ENCODE measurements around the gene CABP1. TPM values are rescaled to one million over a fixed set of nuclear protein-coding genes. Genes with fewer than 3 reads are reported as not detected.
A peak's percentile ranks its signal among the peaks of the same experiment; 100 is the strongest.

The CABP1 gene
- total and polyA plus RNA-seq, 12 donors = 1.3 to 12.0 (median 3.4) TPM

GRCh38 chr12:120705618-120706017, 65.2 kb downstream of the CABP1 start:
- H3K27ac ChIP-seq = peak overlapping the region in 3 of 10 donors; percentile 4 to 27 (median 20)
- WGBS, 2 donors = 86 to 95% methylated on average over 1 of the region's 1 CpG
- no peak for TF ChIP-seq CTCF (IDR thresholded peaks at IDR 0.05)
- no peak for DNase-seq
- peaks cover 6 to 49% (median 42%) of the 10 kb centered on the region in 9 donors for H3K4me1 ChIP-seq
- intact Hi-C loops (cut with DNase I) = no loop called here
- H3K9me3 ChIP-seq = no peaks in the 10 kb centered on the region
- H3K4me3 ChIP-seq = no peak overlapping the region
- ATAC-seq = no peak
- H3K36me3 ChIP-seq = peaks cover 0 to 40% (median 4%) of the 10 kb centered on the region in 9 donors
- no peaks in the 10 kb centered on the region for H3K27me3 ChIP-seq

GRCh38 chr12:120706029-120706428, 65.6 kb downstream of the CABP1 start:
- DNase-seq (no peak), ATAC-seq (no peak)
- Histone ChIP-seq H3K9me3 (no peaks in the 10 kb centered on the region), H3K27me3 (no peaks in the 10 kb centered on the region), H3K36me3 (peaks cover 0 to 36% (median 4%) of the 10 kb centered on the region in 9 donors), H3K4me1 (peaks cover 6 to 49% (median 40%) of the 10 kb centered on the region in 9 donors), H3K4me3 (no peak overlapping the region), H3K27ac (peak overlapping the region in 3 of 10 donors; percentile 4 to 27 (median 20))
- WGBS, 2 donors = 80 to 94% methylated on average over 5 of the region's 5 CpGs
- intact Hi-C loops (cut with DNase I) = no loop called here
- TF ChIP-seq CTCF (IDR thresholded peaks at IDR 0.05) = no peak

- Histone ChIP-seq H3K4me1 (peaks cover 5 to 46% (median 34%) of the 10 kb centered on the region in 9 donors), H3K27ac (no peak overlapping the region), H3K36me3 (peaks cover 0 to 17% (median 0%) of the 10 kb centered on the region in 9 donors), H3K9me3 (no peaks in the 10 kb centered on the region), H3K27me3 (no peaks in the 10 kb centered on the region), H3K4me3 (no peak overlapping the region)
- no peak for TF ChIP-seq CTCF (IDR thresholded peaks at IDR 0.05)
- 76 to 85% methylated on average over 4 of the region's 4 CpGs for WGBS, 2 donors
- ATAC-seq (no peak), DNase-seq (no peak)
- intact Hi-C loops (cut with DNase I) = no loop called here
These were observed 68.2 kb downstream of the CABP1 start for GRCh38 chr12:120708651-120709050.

GRCh38 chr12:120710031-120710804, 69.8 kb downstream of the CABP1 start, which contains the start of gene UNC119B:
UNC119B (plus strand) TSS chr12:120710458; CDS start chr12:120710475, 17 bp downstream.
- DNase-seq = peak; percentile 72 to 79
- WGBS, 2 donors = 0 to 1% methylated on average over 58 to 75 of the region's 76 CpGs
- peak; percentile 85 to 95 (median 92) for ATAC-seq
- no peaks in the 10 kb centered on the region for H3K27me3 ChIP-seq
- peak within 1 kb of the TSS; percentile 75 to 96 (median 92) for H3K27ac ChIP-seq
- peak within 1 kb of the TSS; percentile 50 to 96 (median 88) for H3K4me3 ChIP-seq
- TF ChIP-seq CTCF (IDR thresholded peaks at IDR 0.05) = no peak
- H3K36me3 ChIP-seq = peaks cover 0 to 24% (median 14%) of the 10 kb centered on the region in 9 donors
- H3K9me3 ChIP-seq = no peaks in the 10 kb centered on the region
- intact Hi-C loops (cut with DNase I) = loop anchor here in 6 of 10 donors (2.0 to 10.0 kb wide), 9 partner anchors 23 to 265 kb away; partner anchors contain the start of genes POP5 (in 2 of the 6), DYNLL1 (in 1 of the 6), HNF1A (in 1 of the 6) and MLEC (in 1 of the 6)
- H3K4me1 ChIP-seq = peaks cover 9 to 43% (median 31%) of the 10 kb centered on the region in 9 donors

Data from heart right ventricle (tissue), 16 donors.